ENCODE measurements around the gene CRHBP. TPM values are rescaled to one million over a fixed set of nuclear protein-coding genes. Genes with fewer than 3 reads are reported as not detected.

Gene CRHBP
- total and polyA plus RNA-seq, 2 experiments from 2014 or later: 0.37 to 5.0 TPM

- no peaks in the 10 kb centered on the region for H3K79me2 ChIP-seq
- no peak overlapping the region for H2AFZ ChIP-seq
- WGBS (ENCODE audit: low lambda C conversion rate, missing lambda C conversion rate): 87% methylated on average over 3 of the region's 3 CpGs
- H3K36me3 ChIP-seq (replicated peaks; ENCODE audit: insufficient read depth, low read depth): no peaks in the 10 kb centered on the region
- no peak overlapping the region for H3K27ac ChIP-seq
- H3K9me3 ChIP-seq (ENCODE audit: low read depth): no peaks in the 10 kb centered on the region
- TF ChIP-seq EZH2 (IDR thresholded peaks at IDR 0.05; ENCODE audit: borderline replicate concordance) (no peak), CTCF (IDR thresholded peaks at IDR 0.05; ENCODE audit: poor library complexity) (no peak), EZH2phosphoT487 (IDR thresholded peaks at IDR 0.05; ENCODE audit: low read depth, severe bottlenecking, unreplicated experiment) (no peak)
- no peaks in the 10 kb centered on the region for H4K20me1 ChIP-seq (ENCODE audit: insufficient read depth, poor library complexity, severe bottlenecking)
- H3K27me3 ChIP-seq: no peaks in the 10 kb centered on the region
- DNase-seq (ENCODE audit: low spot score): no peak
- no peaks in the 10 kb centered on the region for H3K9me2 ChIP-seq (replicated peaks; ENCODE audit: insufficient read depth)
- no peaks in the 10 kb centered on the region for H3K4me1 ChIP-seq (ENCODE audit: insufficient read depth)
- no peak overlapping the region for H3K4me3 ChIP-seq
- H3K4me2 ChIP-seq: no peak overlapping the region
Observed at GRCh38 chr5:76918539-76918938, 34.3 kb upstream of the CRHBP start.

DNA sequence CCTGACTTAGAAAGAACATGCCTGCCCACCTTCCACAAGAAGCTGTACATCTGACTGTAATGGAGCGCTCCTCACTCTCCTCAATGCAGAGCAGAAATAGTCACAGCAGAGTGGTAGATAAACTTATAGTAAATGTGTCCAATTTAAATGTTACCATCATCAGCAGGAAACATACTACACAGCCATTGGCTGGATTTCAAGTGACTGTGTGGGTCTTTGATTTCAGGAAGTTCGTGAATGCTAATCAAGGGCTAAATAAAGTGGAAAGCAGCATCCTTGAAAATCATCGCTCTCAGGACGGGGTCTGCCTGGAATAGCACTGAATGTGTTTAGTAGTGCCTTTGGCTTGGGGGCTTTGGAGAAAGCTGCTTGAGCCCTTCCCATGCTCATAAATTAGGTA, 32.4 kb upstream of the CRHBP start:
- DNase-seq (ENCODE audit: low spot score): no peak
- Histone ChIP-seq H3K4me1 (ENCODE audit: insufficient read depth) (no peaks in the 10 kb centered on the region), H3K9me2 (replicated peaks; ENCODE audit: insufficient read depth) (no peaks in the 10 kb centered on the region), H3K9me3 (ENCODE audit: low read depth) (no peaks in the 10 kb centered on the region), H3K4me3 (no peak overlapping the region), H4K20me1 (ENCODE audit: insufficient read depth, poor library complexity, severe bottlenecking) (no peaks in the 10 kb centered on the region), H2AFZ (no peak overlapping the region), H3K36me3 (replicated peaks; ENCODE audit: insufficient read depth, low read depth) (no peaks in the 10 kb centered on the region), H3K79me2 (no peaks in the 10 kb centered on the region), H3K27ac (no peak overlapping the region), H3K4me2 (no peak overlapping the region), H3K27me3 (no peaks in the 10 kb centered on the region)
- no peak for TF ChIP-seq CTCF (IDR thresholded peaks at IDR 0.05; ENCODE audit: poor library complexity)
- TF ChIP-seq EZH2 (IDR thresholded peaks at IDR 0.05; ENCODE audit: borderline replicate concordance): no peak
- no peak for TF ChIP-seq EZH2phosphoT487 (IDR thresholded peaks at IDR 0.05; ENCODE audit: low read depth, severe bottlenecking, unreplicated experiment)
- WGBS (ENCODE audit: low lambda C conversion rate, missing lambda C conversion rate): 88% methylated on average over 4 of the region's 4 CpGs

GRCh38 chr5:76926329-76927105, 26.3 kb upstream of the CRHBP start:
- H3K27ac ChIP-seq: no peak overlapping the region
- H3K27me3 ChIP-seq: no peaks in the 10 kb centered on the region
- no peaks in the 10 kb centered on the region for H3K9me3 ChIP-seq (ENCODE audit: low read depth)
- no peak for DNase-seq (ENCODE audit: low spot score)
- no peaks in the 10 kb centered on the region for H3K79me2 ChIP-seq
- no peaks in the 10 kb centered on the region for H3K36me3 ChIP-seq (replicated peaks; ENCODE audit: insufficient read depth, low read depth)
- H2AFZ ChIP-seq: no peak overlapping the region
- H3K4me3 ChIP-seq: no peak overlapping the region
- TF ChIP-seq EZH2phosphoT487 (IDR thresholded peaks at IDR 0.05; ENCODE audit: low read depth, severe bottlenecking, unreplicated experiment) (no peak), EZH2 (IDR thresholded peaks at IDR 0.05; ENCODE audit: borderline replicate concordance) (no peak), CTCF (IDR thresholded peaks at IDR 0.05; ENCODE audit: poor library complexity) (no peak)
- 46% methylated on average over 6 of the region's 6 CpGs for WGBS (ENCODE audit: low lambda C conversion rate, missing lambda C conversion rate)
- no peaks in the 10 kb centered on the region for H4K20me1 ChIP-seq (ENCODE audit: insufficient read depth, poor library complexity, severe bottlenecking)
- peaks cover 5% of the 10 kb centered on the region for H3K4me1 ChIP-seq (ENCODE audit: insufficient read depth)
- H3K9me2 ChIP-seq (replicated peaks; ENCODE audit: insufficient read depth): no peaks in the 10 kb centered on the region
- peak overlapping the region; percentile 57 for H3K4me2 ChIP-seq

Data from hepatocyte (in vitro differentiated cells).